AML-193 (cell line): ENCODE data around the gene NPTXR.

Experiments used
- DNase-seq, 2 experiments: peaks; one replicate each; lab custom pipeline; 2025; lab: John Stamatoyannopoulos, UW

NPTXR gene

DNA sequence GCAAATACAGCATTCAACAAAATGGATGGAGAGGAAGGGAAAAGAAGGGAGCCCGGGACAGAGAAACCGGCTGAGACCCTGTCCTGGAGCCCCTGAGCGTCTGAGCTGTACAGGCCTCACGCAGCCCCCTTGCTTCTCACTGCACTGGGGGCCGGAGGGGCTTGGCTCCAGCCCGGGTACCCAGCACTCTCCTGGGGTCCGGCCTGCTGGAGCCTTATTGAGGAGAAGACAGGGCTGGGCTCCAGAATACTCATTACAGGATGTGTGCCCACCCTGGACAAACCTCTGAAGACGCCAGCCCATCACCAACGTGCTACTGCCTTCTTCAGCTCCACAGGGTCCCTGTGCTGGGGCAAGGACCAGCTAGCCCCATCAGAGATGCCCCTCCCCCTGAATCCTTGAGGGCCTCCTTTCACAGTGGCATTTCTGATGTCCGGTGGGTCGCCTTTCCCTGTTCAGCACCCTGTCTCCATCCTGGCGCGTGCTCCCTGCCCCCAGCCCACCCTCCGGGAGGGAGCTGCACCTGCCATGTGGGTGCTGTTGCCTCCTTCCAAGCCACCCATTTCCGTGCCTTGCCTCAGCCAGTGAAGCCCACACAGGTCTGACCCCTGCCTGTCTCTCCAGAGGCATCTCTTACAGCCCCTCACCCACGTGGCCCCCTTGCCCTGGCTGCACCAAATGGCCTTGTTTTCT is 73.4 kb downstream of the NPTXR start:
- no peak for DNase-seq
